H1 (cell line): ENCODE measurements around the gene CCDC88A. TPM values are rescaled to one million over a fixed set of nuclear protein-coding genes. Genes with fewer than 3 reads are reported as not detected.

Source experiments
- CTCF ChIA-PET: fragments of 300-600 bp; sonication (Branson Sonifier 250); formaldehyde crosslinking; loops from one replicate; lab custom pipeline; 2021; ENCODE audit not compliant: partially characterized antibody; lab: Charles Lee
- POLR2A ChIA-PET: fragments of 300-600 bp; sonication (Branson Sonifier 250); formaldehyde crosslinking; loops from one replicate; lab custom pipeline; 2021; ENCODE audit warnings: inconsistent platforms; ENCODE audit not compliant: partially characterized antibody; lab: Charles Lee
- DNase-seq, 2 experiments: peaks; one replicate each; pipeline versions ENCODE4 v3.0.0 to v3.0.0-alpha.2; 2010 to 2022; ENCODE audit warnings: low spot score in 2 of 2, low read depth in 1 of 2, mixed read lengths in 1 of 2
- FAIRE-seq: peaks from 2 replicates; lab custom pipeline; 2011; peaks lifted over from hg19 to GRCh38; lab: Jason Lieb, UNC
- H2AFZ ChIP-seq: 2 replicates; pipeline ENCODE4 v1.8.1; 2012; ENCODE audit warnings: low read length, inconsistent platforms
- H2AK5ac ChIP-seq: 2 replicates; pipeline ENCODE4 v1.6.1; 2013; ENCODE audit warnings: low read depth, low read length
- H2BK120ac ChIP-seq: replicated peaks from 2 replicates; pipeline ENCODE3; 2013; ENCODE audit warnings: low read depth, low read length, inconsistent platforms
- H2BK12ac ChIP-seq: 2 replicates; pipeline ENCODE4 v1.6.1; 2013; ENCODE audit warnings: low read depth, low read length
- H2BK15ac ChIP-seq: 2 replicates; pipeline ENCODE4 v1.6.1; 2013; ENCODE audit warnings: low read length
- H2BK20ac ChIP-seq: 2 replicates; pipeline ENCODE4 v1.6.1; 2013; ENCODE audit warnings: low read length
- H2BK5ac ChIP-seq: 2 replicates; pipeline ENCODE4 v1.6.1; 2013; ENCODE audit warnings: low read depth, low read length
- H3K14ac ChIP-seq: 2 replicates; pipeline ENCODE4 v1.6.1; 2013; ENCODE audit warnings: inconsistent platforms; ENCODE audit not compliant: insufficient read length
- H3K18ac ChIP-seq: 2 replicates; pipeline ENCODE4 v1.6.1; 2013; ENCODE audit warnings: low read length; ENCODE audit errors: extremely low read depth
- H3K23ac ChIP-seq: 2 replicates; pipeline ENCODE4 v1.6.1; 2013; ENCODE audit warnings: inconsistent platforms; ENCODE audit not compliant: insufficient read length
- H3K23me2 ChIP-seq: 2 replicates; pipeline ENCODE4 v1.6.1; 2013; ENCODE audit warnings: low read depth, low read length
- H3K27ac ChIP-seq: 2 replicates; pipeline ENCODE4 v1.6.1; 2011; ENCODE audit warnings: low read depth, low read length, inconsistent platforms
- H3K27me3 ChIP-seq, 4 experiments: replicated peaks in 1 of 4; 1 replicate in 1 of 4; 2 replicates in 3 of 4; pipeline versions ENCODE4 v1.6.1 to v1.8.1; 2011 to 2013; ENCODE audit warnings: low read length in 3 of 4, mild to moderate bottlenecking in 3 of 4, inconsistent platforms in 2 of 4, mixed read lengths in 2 of 4, moderate library complexity in 1 of 4; ENCODE audit not compliant: control insufficient read depth in 3 of 4, insufficient read depth in 3 of 4; ENCODE audit errors: extremely low read depth in 1 of 4
- H3K36me3 ChIP-seq, 4 experiments: 2 replicates each; pipeline versions ENCODE4 v1.6.1 to v1.8.1; 2011 to 2013; ENCODE audit warnings: mild to moderate bottlenecking in 4 of 4, low read length in 3 of 4, moderate library complexity in 2 of 4, control low read depth in 1 of 4, inconsistent platforms in 1 of 4; ENCODE audit not compliant: insufficient read depth in 4 of 4, control insufficient read depth in 2 of 4
- H3K4ac ChIP-seq: replicated peaks from 2 replicates; pipeline ENCODE3; 2013; ENCODE audit warnings: low read length, low read depth, mixed read lengths, inconsistent platforms; ENCODE audit not compliant: insufficient read length
- H3K4me1 ChIP-seq, 4 experiments: replicated peaks in 1 of 4; 1 replicate in 1 of 4; 2 replicates in 3 of 4; pipeline versions ENCODE4 v1.6.1 to v1.8.1; 2011 to 2013; ENCODE audit warnings: low read length in 3 of 4, inconsistent platforms in 2 of 4, mixed read lengths in 1 of 4; ENCODE audit not compliant: insufficient read depth in 4 of 4, control insufficient read depth in 3 of 4
- H3K4me2 ChIP-seq, 2 experiments: 2 replicates each; pipeline versions ENCODE4 v1.6.1 to v1.8.1; 2011 to 2013; ENCODE audit warnings: low read depth in 2 of 2, low read length in 2 of 2, control low read depth in 1 of 2, inconsistent platforms in 1 of 2, mild to moderate bottlenecking in 1 of 2; ENCODE audit not compliant: insufficient read depth in 1 of 2
- H3K4me3 ChIP-seq, 4 experiments: fragments of 200-600, 300-600 bp in 1 of 4; sonication (generic), shearing (Covaris generic), sonication (Bioruptor Twin) in 1 of 4; 2 replicates each; pipeline versions ENCODE4 v1.5.1 to v1.8.1; 2011 to 2016; ENCODE audit warnings: low read length in 4 of 4, low read depth in 3 of 4, control low read depth in 2 of 4, inconsistent platforms in 2 of 4, mild to moderate bottlenecking in 2 of 4, mixed read lengths in 1 of 4, moderate library complexity in 1 of 4; ENCODE audit not compliant: insufficient read depth in 2 of 4; ENCODE audit errors: extremely low read depth in 1 of 4
- H3K56ac ChIP-seq: replicated peaks from 2 replicates; pipeline ENCODE3; 2013; ENCODE audit warnings: low read depth, mild to moderate bottlenecking, mixed read lengths, low read length, inconsistent platforms; ENCODE audit not compliant: insufficient read length
- H3K79me1 ChIP-seq: 2 replicates; pipeline ENCODE4 v1.6.1; 2013; ENCODE audit warnings: low read depth, low read length, control low read depth
- H3K79me2 ChIP-seq, 2 experiments: 2 replicates each; pipeline versions ENCODE4 v1.6.1 to v1.8.1; 2012 to 2013; ENCODE audit warnings: low read length in 2 of 2, mild to moderate bottlenecking in 2 of 2, inconsistent platforms in 1 of 2; ENCODE audit not compliant: insufficient read depth in 2 of 2, control insufficient read depth in 1 of 2
- H3K9ac ChIP-seq, 4 experiments: replicated peaks in 1 of 4; 1 replicate in 1 of 4; 2 replicates in 3 of 4; pipeline versions ENCODE4 v1.6.1 to v1.8.1; 2011 to 2013; ENCODE audit warnings: low read depth in 3 of 4, low read length in 3 of 4, control low read depth in 2 of 4, mild to moderate bottlenecking in 2 of 4, moderate library complexity in 2 of 4, inconsistent platforms in 1 of 4; ENCODE audit errors: extremely low read depth in 1 of 4
- H3K9me3 ChIP-seq, 2 experiments: 2 replicates each; pipeline versions ENCODE4 v1.6.1 to v1.8.1; 2012 to 2013; ENCODE audit warnings: mild to moderate bottlenecking in 2 of 2, moderate library complexity in 2 of 2, control low read depth in 1 of 2, inconsistent platforms in 1 of 2, low read depth in 1 of 2, low read length in 1 of 2, mixed read lengths in 1 of 2; ENCODE audit not compliant: insufficient read depth in 2 of 2
- H4K20me1 ChIP-seq, 2 experiments: replicated peaks in 1 of 2; 2 replicates each; pipeline versions ENCODE3 to v1.8.1; 2011 to 2013; ENCODE audit warnings: inconsistent platforms in 2 of 2, low read length in 2 of 2, mild to moderate bottlenecking in 1 of 2; ENCODE audit not compliant: insufficient read depth in 2 of 2, control insufficient read depth in 1 of 2
- H4K5ac ChIP-seq: 2 replicates; pipeline ENCODE4 v1.6.1; 2013; ENCODE audit warnings: low read length, low read depth, mixed read lengths, inconsistent platforms; ENCODE audit not compliant: insufficient read length
- H4K8ac ChIP-seq: 2 replicates; pipeline ENCODE4 v1.8.0; 2013; ENCODE audit warnings: mild to moderate bottlenecking, moderate library complexity, low read length, inconsistent platforms; ENCODE audit not compliant: insufficient read depth; ENCODE audit errors: extremely low read depth
- H4K91ac ChIP-seq: replicated peaks from 2 replicates; pipeline ENCODE3; 2013; ENCODE audit warnings: low read length, mixed read lengths, inconsistent platforms; ENCODE audit not compliant: insufficient read length
- ATF2 ChIP-seq: IDR thresholded peaks from 2 replicates; pipeline ENCODE4 v1.6.1; 2012; ENCODE audit warnings: low read length, inconsistent platforms
- CREB1 ChIP-seq: IDR thresholded peaks from 2 replicates; pipeline ENCODE4 v1.6.1; 2012; ENCODE audit warnings: inconsistent platforms
- E2F6 ChIP-seq: IDR thresholded peaks from 2 replicates; pipeline ENCODE4 v1.6.1; 2012; ENCODE audit warnings: inconsistent platforms
- EGR1 ChIP-seq: IDR thresholded peaks from 2 replicates; pipeline ENCODE4 v1.6.1; 2011; ENCODE audit warnings: low read depth, low read length, borderline replicate concordance
- GABPA ChIP-seq: IDR thresholded peaks from 2 replicates; pipeline ENCODE4 v1.6.1; 2011; ENCODE audit warnings: mild to moderate bottlenecking, low read length, moderate library complexity, borderline replicate concordance; ENCODE audit not compliant: insufficient read depth
- GTF2F1 ChIP-seq: IDR thresholded peaks from 2 replicates; pipeline ENCODE4 v1.6.1; 2012; ENCODE audit warnings: low read depth, low read length, improper control_type of control experiment, borderline replicate concordance
- RAD21 ChIP-seq, 2 experiments: IDR thresholded peaks in 1 of 2; conservative IDR thresholded peaks in 1 of 2; 2 replicates each; pipeline ENCODE4 v1.6.1; 2011; ENCODE audit warnings: low read depth in 2 of 2, low read length in 2 of 2, improper control_type of control experiment in 1 of 2, inconsistent platforms in 1 of 2, mild to moderate bottlenecking in 1 of 2, moderate library complexity in 1 of 2
- RNF2 ChIP-seq: fragments of 200-900, 300-1000 bp; sonication (generic); IDR thresholded peaks from 2 replicates; pipeline ENCODE4 v1.7.1; 2016; ENCODE audit warnings: borderline replicate concordance, low read depth, mild to moderate bottlenecking, antibody characterized with exemption, low read length; ENCODE audit not compliant: poor library complexity, severe bottlenecking; ENCODE audit errors: missing control alignments
- SP2 ChIP-seq: IDR thresholded peaks from 2 replicates; pipeline ENCODE4 v1.6.1; 2012; ENCODE audit warnings: mild to moderate bottlenecking, low read length, inconsistent platforms
- SRF ChIP-seq: IDR thresholded peaks from 2 replicates; pipeline ENCODE4 v1.6.1; 2011; ENCODE audit warnings: mild to moderate bottlenecking, low read depth, low read length, moderate library complexity
- TAF1 ChIP-seq: IDR thresholded peaks from 2 replicates; pipeline ENCODE4 v1.6.1; 2011; ENCODE audit warnings: mild to moderate bottlenecking, low read depth, low read length
- TAF7 ChIP-seq: optimal IDR thresholded peaks from 2 replicates; pipeline ENCODE3; 2011; ENCODE audit warnings: low read depth, mild to moderate bottlenecking, inconsistent platforms, low read length, moderate library complexity, borderline replicate concordance
- WGBS, 2 experiments: shearing (Covaris generic) in 1 of 2; methylation state at CpG; one replicate each; pipeline versions ENCODE4 v1.1.6 to v1.1.7; 2013 to 2015; ENCODE audit warnings: low lambda C conversion rate in 2 of 2, mixed read lengths in 2 of 2, inconsistent platforms in 1 of 2, low coverage in 1 of 2, missing lambda C conversion rate in 1 of 2; ENCODE audit not compliant: insufficient replicate concordance in 2 of 2, insufficient coverage in 1 of 2, insufficient read length in 1 of 2; ENCODE audit errors: extremely low coverage in 1 of 2, missing lambda C conversion rate in 1 of 2; 5-methylcytosine and 5-hydroxymethylcytosine counted together
- polyA plus RNA-seq, 7 experiments: library from polyadenylated mRNA; depleted of rRNA in 3 of 7; stranded (reverse) in 5 of 7; unstranded in 2 of 7; fragments of >200 nt in 5 of 7; fragments of 200-250 nt in 2 of 7; gene quantifications; 1 replicate in 5 of 7; 2 replicates in 1 of 7; 4 replicates in 1 of 7; pipeline versions ENCODE4 v1.2.1 to v1.2.3, GENCODE V29; 2011 to 2013; ENCODE audit warnings: missing spikeins in 2 of 7, mixed read lengths in 2 of 7
- total RNA-seq: library from RNA; stranded (reverse); fragmentation: NEBNext Ultra II Directional; extraction: Animal tissue kit (Norgen Biotek cat#: 25700); gene quantifications from 2 replicates; pipeline ENCODE4 v1.2.1, GENCODE V29; 2021

CCDC88A gene
- total and polyA plus RNA-seq, 2 of the 8 experiments (the other 6 are each of a cell fraction or from before 2014, with no cell fraction given), result 27.0 to 98.0 TPM

- Histone ChIP-seq H3K4me1 (no peaks in the 10 kb centered on the region), H2BK5ac (no peak overlapping the region), H3K4ac (no peak overlapping the region), H3K4me2 (no peak overlapping the region), H4K91ac (no peak overlapping the region), H3K79me1 (no peaks in the 10 kb centered on the region), H3K14ac (no peak overlapping the region), H2BK12ac (no peak overlapping the region), H3K23ac (no peak overlapping the region), H2BK20ac (no peak overlapping the region), H3K56ac (no peak overlapping the region), H4K20me1 (no peaks in the 10 kb centered on the region), H2BK120ac (no peak overlapping the region), H4K8ac (no peak overlapping the region), H3K27me3 (no peaks in the 10 kb centered on the region), H3K18ac (no peak overlapping the region), H4K5ac (no peak overlapping the region), H2BK15ac (no peak overlapping the region), H3K27ac (no peak overlapping the region), H2AFZ (no peak overlapping the region), H3K9me3 (peaks cover 3 to 4% of the 10 kb centered on the region in 2 experiments; a peak in 2 of 4 replicates), H2AK5ac (no peak overlapping the region), H3K23me2 (no peaks in the 10 kb centered on the region), H3K9ac (no peak overlapping the region), H3K4me3 (no peak overlapping the region), H3K79me2 (no peaks in the 10 kb centered on the region), H3K36me3 (peaks cover 0 to 34% (median 9%) of the 10 kb centered on the region in 4 experiments; a peak in 3 of 8 replicates)
- no peak for DNase-seq
- 93% methylated on average over 4 of the region's 4 CpGs; no CpG with 5 or more reads in 1 of the 2 experiments for WGBS, 2 experiments
- ChIA-PET CTCF (no interaction called here), POLR2A (no interaction called here)
- FAIRE-seq, result no peak
- TF ChIP-seq TAF1 (no peak), SP2 (no peak), RNF2 (no peak), EGR1 (no peak), RAD21 (IDR thresholded peaks at IDR 0.05 in 1 of 2, conservative IDR thresholded peaks at IDR 0.05 in 1 of 2; ENCODE audit: low read depth in 2 of 2, low read length in 2 of 2) (no peak), GABPA (no peak), SRF (no peak), E2F6 (no peak), CREB1 (no peak), TAF7 (no peak), GTF2F1 (no peak), ATF2 (no peak)
These were observed 64.2 kb downstream of the CCDC88A start for GRCh38 chr2:55355451-55355850.
